Progenitor cell of endocrine pancreas (in vitro differentiated cells): Measurements from ENCODE around the gene NMNAT3. TPM values are rescaled to one million over a fixed set of nuclear protein-coding genes. Genes with fewer than 3 reads are reported as not detected.

Experiments
- DNase-seq: peaks from one replicate; pipeline ENCODE4 v3.0.0; 2021; ENCODE audit warnings: low spot score; ENCODE audit not compliant: unreplicated experiment
- H3K27ac Mint-ChIP-seq: 2 replicates; pipeline ENCODE4 v1.8.0; 2021; ENCODE audit warnings: mild to moderate bottlenecking, moderate library complexity, mixed read lengths
- H3K27me3 Mint-ChIP-seq: 2 replicates; pipeline ENCODE4 v1.8.0; 2021; ENCODE audit warnings: mixed read lengths
- H3K36me3 Mint-ChIP-seq: 2 replicates; pipeline ENCODE4 v1.8.0; 2022; ENCODE audit warnings: mixed read lengths; ENCODE audit not compliant: insufficient read depth
- H3K4me1 Mint-ChIP-seq: 2 replicates; pipeline ENCODE4 v1.8.0; 2021; ENCODE audit warnings: low read depth, mixed read lengths
- H3K4me3 Mint-ChIP-seq: 2 replicates; pipeline ENCODE4 v1.8.0; 2021; ENCODE audit warnings: low read depth, mild to moderate bottlenecking, moderate library complexity, mixed read lengths
- H3K9me3 Mint-ChIP-seq: 2 replicates; pipeline ENCODE4 v1.8.0; 2021; ENCODE audit warnings: low read depth, mixed read lengths
- CTCF ChIP-seq: fragments of 200-600 bp; sonication (generic); IDR thresholded peaks from one replicate; pipeline ENCODE4 v1.5.0; 2021; ENCODE audit warnings: antibody characterized with exemption, mild to moderate bottlenecking; ENCODE audit not compliant: unreplicated experiment
- total RNA-seq: library from RNA; stranded (reverse); gene quantifications from 2 replicates; pipeline ENCODE4 v1.2.1, GENCODE V29; 2021

Gene NMNAT3
- total RNA-seq, 1 donor from 2014 or later, result 3.5 TPM

- no peaks in the 10 kb centered on the region for H3K9me3 Mint-ChIP-seq
- no peak for DNase-seq
- H3K27me3 Mint-ChIP-seq, result peaks cover 37% of the 10 kb centered on the region
- H3K27ac Mint-ChIP-seq, result no peak overlapping the region
- H3K36me3 Mint-ChIP-seq, result no peaks in the 10 kb centered on the region
- H3K4me3 Mint-ChIP-seq, result no peak overlapping the region
- H3K4me1 Mint-ChIP-seq, result no peaks in the 10 kb centered on the region
- TF ChIP-seq CTCF, result no peak
These were observed 6.7 kb downstream of the NMNAT3 start for GRCh38 chr3:139671107-139671506.

DNA sequence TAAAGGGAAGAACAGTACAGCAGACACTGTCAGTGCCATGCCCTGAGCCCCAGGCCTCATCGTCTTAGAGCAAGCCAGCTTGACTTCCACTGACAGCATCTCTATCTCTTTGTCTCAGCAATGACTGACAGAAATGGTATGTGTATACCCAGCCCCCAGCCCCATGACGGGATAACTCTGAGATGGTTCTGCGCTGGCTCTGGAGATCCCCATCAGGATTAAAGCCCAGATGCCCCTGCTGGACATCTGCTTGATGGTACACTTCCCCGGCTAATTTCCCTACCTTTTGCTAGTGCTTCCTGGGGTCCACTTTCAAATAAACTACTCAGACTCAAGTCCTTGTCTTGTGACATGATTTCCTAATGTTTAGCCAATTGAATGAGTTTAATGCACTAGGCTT is 7.6 kb downstream of the NMNAT3 start:
- no peaks in the 10 kb centered on the region for H3K36me3 Mint-ChIP-seq
- no peak overlapping the region for H3K27ac Mint-ChIP-seq
- peaks cover 28% of the 10 kb centered on the region for H3K27me3 Mint-ChIP-seq
- no peak for DNase-seq
- H3K4me3 Mint-ChIP-seq, result no peak overlapping the region
- no peaks in the 10 kb centered on the region for H3K4me1 Mint-ChIP-seq
- TF ChIP-seq CTCF, result no peak
- no peaks in the 10 kb centered on the region for H3K9me3 Mint-ChIP-seq

DNA sequence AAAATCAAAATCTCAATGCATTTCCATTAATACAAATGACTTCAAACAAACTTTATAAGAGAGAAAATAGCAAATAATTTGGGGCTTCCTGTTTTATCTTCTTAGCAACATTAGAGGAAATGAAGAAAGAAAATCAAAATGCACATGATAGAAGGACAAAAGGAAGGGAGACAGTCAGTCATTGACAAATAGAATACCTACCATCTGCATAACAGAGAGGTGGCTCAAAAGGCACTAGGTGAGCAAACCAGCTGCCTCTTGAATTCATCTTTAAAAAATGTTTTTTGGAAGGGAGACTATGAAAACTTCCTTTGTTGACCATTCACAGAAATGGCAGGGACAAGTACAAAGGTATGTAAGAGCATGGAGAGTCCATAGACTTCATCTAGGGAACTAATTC is 9.4 kb downstream of the NMNAT3 start:
- Mint-ChIP-seq H3K27ac (no peak overlapping the region), H3K4me3 (no peak overlapping the region), H3K36me3 (no peaks in the 10 kb centered on the region), H3K9me3 (no peaks in the 10 kb centered on the region), H3K27me3 (peaks cover 12% of the 10 kb centered on the region), H3K4me1 (no peaks in the 10 kb centered on the region)
- no peak for TF ChIP-seq CTCF
- DNase-seq, result no peak

- Mint-ChIP-seq H3K27ac (no peak overlapping the region), H3K4me1 (no peaks in the 10 kb centered on the region), H3K27me3 (peaks cover 4% of the 10 kb centered on the region), H3K36me3 (no peaks in the 10 kb centered on the region), H3K4me3 (no peak overlapping the region), H3K9me3 (no peaks in the 10 kb centered on the region)
- DNase-seq, result no peak
- TF ChIP-seq CTCF, result no peak
These were observed 12.8 kb downstream of the NMNAT3 start for GRCh38 chr3:139664958-139665357.

GRCh38 chr3:139660269-139660668 is 17.5 kb downstream of the NMNAT3 start:
- H3K9me3 Mint-ChIP-seq, result no peaks in the 10 kb centered on the region
- H3K4me1 Mint-ChIP-seq, result no peaks in the 10 kb centered on the region
- no peak overlapping the region for H3K4me3 Mint-ChIP-seq
- no peak for TF ChIP-seq CTCF
- DNase-seq, result no peak
- no peaks in the 10 kb centered on the region for H3K27me3 Mint-ChIP-seq
- no peak overlapping the region for H3K27ac Mint-ChIP-seq
- no peaks in the 10 kb centered on the region for H3K36me3 Mint-ChIP-seq
